HCT116 (cell line): Measurements from ENCODE around the gene LSAMP. TPM values are rescaled to one million over a fixed set of nuclear protein-coding genes. Genes with fewer than 3 reads are reported as not detected.

Experiments
- ATAC-seq: fragments of 200-7000 bp; cut with Tn5 transposase; 2 replicates; pipeline ENCODE4 v1.9.1; 2020; ENCODE audit warnings: mild to moderate bottlenecking, moderate library complexity
- BruUV-seq: library from RNA; stranded (reverse); fragments of 400-500 nt; replicated peaks from 2 replicates; lab custom pipeline; 2021; lab: Mats Ljungman, UMichigan
- CTCF ChIA-PET: fragments of 300-600 bp; sonication (Branson Sonifier 250); formaldehyde crosslinking; loops from one replicate; lab custom pipeline; 2021; ENCODE audit warnings: antibody characterized with exemption; lab: Charles Lee
- POLR2A ChIA-PET: fragments of 300-600, 350-600 bp; sonication (Branson Sonifier 250); formaldehyde crosslinking; loops from one replicate; lab custom pipeline; 2021; ENCODE audit warnings: antibody characterized with exemption; lab: Charles Lee
- RAD21 ChIA-PET, 2 experiments: fragments of 300-600 bp; sonication (Branson Sonifier 250); formaldehyde crosslinking; loops; one replicate each; lab custom pipeline; 2023; ENCODE audit warnings: low total read pairs in 2 of 2; ENCODE audit not compliant: uncharacterized antibody in 2 of 2, unreplicated experiment in 2 of 2, low non-redundant PET in 1 of 2; lab: Charles Lee
- DNase-seq: peaks from one replicate; pipeline ENCODE4 v3.0.0-alpha.2; 2010; ENCODE audit warnings: low read depth, low spot score
- H2AFZ ChIP-seq: fragments of 200-600 bp; shearing (Covaris generic), sonication (generic); 2 replicates; pipeline ENCODE4 v1.6.1; 2017; ENCODE audit warnings: low read depth, mixed run types, mixed read lengths, antibody characterized with exemption, low read length; ENCODE audit not compliant: poor library complexity, severe bottlenecking
- H3K27ac ChIP-seq: 2 replicates; pipeline ENCODE4 v1.5.1; 2012; ENCODE audit warnings: low read depth, low read length
- H3K27me3 ChIP-seq: fragments of 200-600 bp; sonication (generic); 2 replicates; pipeline ENCODE4 v1.6.1; 2016; ENCODE audit warnings: mixed run types, low read length, mixed read lengths; ENCODE audit not compliant: insufficient read depth
- H3K36me3 ChIP-seq, 2 experiments: fragments of 200-500 bp in 1 of 2; fragments of 200-600 bp in 1 of 2; sonication (Bioruptor generic) in 1 of 2; sonication (generic) in 1 of 2; 2 replicates each; pipeline versions ENCODE4 v1.5.1 to v1.6.1; 2014 to 2016; ENCODE audit warnings: low read length in 2 of 2, inconsistent platforms in 1 of 2, mixed read lengths in 1 of 2, mixed run types in 1 of 2; ENCODE audit not compliant: insufficient read depth in 2 of 2, control insufficient read depth in 1 of 2
- H3K4me1 ChIP-seq, 2 experiments: fragments of 200-600 bp in 1 of 2; sonication (generic) in 1 of 2; 2 replicates each; pipeline versions ENCODE4 v1.5.1 to v1.6.1; 2012 to 2017; ENCODE audit warnings: low read length in 2 of 2, inconsistent platforms in 1 of 2, mild to moderate bottlenecking in 1 of 2, mixed read lengths in 1 of 2, mixed run types in 1 of 2, moderate library complexity in 1 of 2; ENCODE audit not compliant: insufficient read depth in 2 of 2, control insufficient read depth in 1 of 2
- H3K4me2 ChIP-seq: fragments of 200-600 bp; sonication (generic); 2 replicates; pipeline ENCODE4 v1.6.1; 2017; ENCODE audit warnings: mixed run types, low read length, mixed read lengths
- H3K4me3 ChIP-seq, 2 experiments: fragments of 200-600 bp in 1 of 2; sonication (generic) in 1 of 2; replicated peaks in 1 of 2; 2 replicates each; pipeline ENCODE4 v1.5.1; 2011 to 2016; ENCODE audit warnings: low read length in 2 of 2, control low read depth in 1 of 2, low read depth in 1 of 2, mild to moderate bottlenecking in 1 of 2, mixed read lengths in 1 of 2, mixed run types in 1 of 2
- H3K79me2 ChIP-seq: fragments of 200-600 bp; sonication (generic); 2 replicates; pipeline ENCODE4 v1.6.1; 2017; ENCODE audit warnings: mild to moderate bottlenecking, mixed run types, low read length, moderate library complexity, mixed read lengths; ENCODE audit not compliant: insufficient read depth
- H3K9ac ChIP-seq: fragments of 200-600 bp; sonication (generic); 2 replicates; pipeline ENCODE4 v1.6.1; 2016; ENCODE audit warnings: low read length, mixed read lengths
- H3K9me2 ChIP-seq: fragments of 200-600 bp; sonication (generic), shearing (Covaris generic); 2 replicates; pipeline ENCODE4 v1.6.1; 2017; ENCODE audit warnings: mixed run types, mild to moderate bottlenecking, moderate library complexity; ENCODE audit not compliant: insufficient read depth
- H3K9me3 ChIP-seq, 2 experiments: fragments of 200-500 bp in 1 of 2; fragments of 200-600 bp in 1 of 2; sonication (Bioruptor generic) in 1 of 2; sonication (generic) in 1 of 2; 2 replicates each; pipeline ENCODE4 v1.6.1; 2014 to 2017; ENCODE audit warnings: low read length in 2 of 2, mixed read lengths in 2 of 2, inconsistent platforms in 1 of 2, low read depth in 1 of 2, mild to moderate bottlenecking in 1 of 2, mixed run types in 1 of 2, moderate library complexity in 1 of 2; ENCODE audit not compliant: control insufficient read depth in 1 of 2, insufficient read depth in 1 of 2
- H4K20me1 ChIP-seq: fragments of 200-600 bp; sonication (generic), shearing (Covaris generic); 2 replicates; pipeline ENCODE4 v1.6.1; 2017; ENCODE audit warnings: mixed run types, mild to moderate bottlenecking, moderate library complexity; ENCODE audit not compliant: insufficient read depth
- EGR1 ChIP-seq: IDR thresholded peaks from 2 replicates; pipeline ENCODE4 v1.6.1; 2012; ENCODE audit warnings: low read depth
- EZH2 ChIP-seq: fragments of 200-600 bp; sonication (generic); IDR thresholded peaks from 2 replicates; pipeline ENCODE4 v1.6.1; 2017; ENCODE audit warnings: antibody characterized with exemption, mixed run types
- FOSL1 ChIP-seq: IDR thresholded peaks from 2 replicates; pipeline ENCODE4 v1.6.1; 2012; ENCODE audit warnings: low read depth
- POLR2A ChIP-seq: IDR thresholded peaks from 2 replicates; pipeline ENCODE4 v1.7.0; 2011; ENCODE audit warnings: borderline replicate concordance; ENCODE audit not compliant: insufficient read depth, insufficient read length; ENCODE audit errors: extremely low read depth
- SRF ChIP-seq: IDR thresholded peaks from 2 replicates; pipeline ENCODE4 v1.6.1; 2012; ENCODE audit warnings: low read depth
- TCF7L2 ChIP-seq: IDR thresholded peaks from 2 replicates; pipeline ENCODE4 v1.7.0; 2011; ENCODE audit warnings: borderline replicate concordance, inconsistent platforms; ENCODE audit not compliant: insufficient read depth, insufficient read length; ENCODE audit errors: extremely low read depth
- YY1 ChIP-seq: IDR thresholded peaks from 2 replicates; pipeline ENCODE4 v1.6.1; 2011; ENCODE audit warnings: low read length, low read depth, moderate library complexity, mild to moderate bottlenecking; ENCODE audit not compliant: insufficient replicate concordance; ENCODE audit errors: extremely low read depth
- intact Hi-C: fragments of 100-400 bp; cut with micrococcal nuclease; formaldehyde crosslinking; loops from 2 replicates; pipeline ENCODE4 v1.10.0; 2022
- total RNA-seq: library from RNA; stranded (reverse); gene quantifications from one replicate; pipeline ENCODE4 v1.2.1, GENCODE V29; 2021; ENCODE audit not compliant: unreplicated experiment
- TF ChIP-seq, protein P1 (sequence below): IDR thresholded peaks from 2 replicates; pipeline ENCODE4 v1.6.1; 2012; ENCODE audit warnings: low read depth
- TF ChIP-seq, protein P2 (sequence below): IDR thresholded peaks from 2 replicates; pipeline ENCODE4 v1.6.1; 2012
- TF ChIP-seq, protein P3 (sequence below): IDR thresholded peaks from 2 replicates; pipeline ENCODE4 v1.6.1; 2012

LSAMP gene
- total RNA-seq, 1 experiment from 2014 or later: 0.25 TPM

DNA sequence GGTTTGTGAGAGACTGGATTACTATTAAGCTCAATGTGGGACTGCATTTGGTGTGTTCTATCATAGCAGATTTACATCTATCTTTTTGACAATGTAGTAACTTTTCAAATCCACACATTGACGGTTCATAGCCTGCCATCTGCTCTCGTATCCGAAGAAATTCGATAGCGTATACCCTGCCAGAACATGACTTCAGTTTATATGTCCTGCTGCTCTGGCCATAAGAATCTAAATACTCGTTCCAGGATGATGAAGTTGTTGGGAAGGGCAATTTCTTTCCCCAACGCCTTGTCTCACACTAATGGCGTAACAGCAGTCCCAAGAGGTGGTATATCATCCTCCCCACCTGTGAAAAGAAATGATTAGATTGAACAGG lies 180.0 kb downstream of the LSAMP start:
- no peaks in the 10 kb centered on the region for H3K4me1 ChIP-seq
- no peak overlapping the region for H3K9ac ChIP-seq
- H3K4me3 ChIP-seq: no peak overlapping the region
- BruUV-seq: no TSS peak
- H2AFZ ChIP-seq: no peak overlapping the region
- no peaks in the 10 kb centered on the region for H3K9me2 ChIP-seq
- H3K9me3 ChIP-seq: no peaks in the 10 kb centered on the region
- ChIA-PET CTCF (no interaction called here), POLR2A (no interaction called here), RAD21 (no interaction called here)
- H3K79me2 ChIP-seq: no peaks in the 10 kb centered on the region
- no peak overlapping the region for H3K4me2 ChIP-seq
- H3K27ac ChIP-seq: no peak overlapping the region
- no peak for ATAC-seq
- TF ChIP-seq TCF7L2: no peak
- no peak for TF ChIP-seq POLR2A
- TF ChIP-seq SRF: no peak
- no peak for TF ChIP-seq FOSL1
- peaks cover 27% of the 10 kb centered on the region; the same call in 1 of the 2 replicates for H3K27me3 ChIP-seq
- no peaks in the 10 kb centered on the region for H4K20me1 ChIP-seq
- DNase-seq: no peak
- H3K36me3 ChIP-seq: no peaks in the 10 kb centered on the region
- intact Hi-C loops: no loop called here

DNA sequence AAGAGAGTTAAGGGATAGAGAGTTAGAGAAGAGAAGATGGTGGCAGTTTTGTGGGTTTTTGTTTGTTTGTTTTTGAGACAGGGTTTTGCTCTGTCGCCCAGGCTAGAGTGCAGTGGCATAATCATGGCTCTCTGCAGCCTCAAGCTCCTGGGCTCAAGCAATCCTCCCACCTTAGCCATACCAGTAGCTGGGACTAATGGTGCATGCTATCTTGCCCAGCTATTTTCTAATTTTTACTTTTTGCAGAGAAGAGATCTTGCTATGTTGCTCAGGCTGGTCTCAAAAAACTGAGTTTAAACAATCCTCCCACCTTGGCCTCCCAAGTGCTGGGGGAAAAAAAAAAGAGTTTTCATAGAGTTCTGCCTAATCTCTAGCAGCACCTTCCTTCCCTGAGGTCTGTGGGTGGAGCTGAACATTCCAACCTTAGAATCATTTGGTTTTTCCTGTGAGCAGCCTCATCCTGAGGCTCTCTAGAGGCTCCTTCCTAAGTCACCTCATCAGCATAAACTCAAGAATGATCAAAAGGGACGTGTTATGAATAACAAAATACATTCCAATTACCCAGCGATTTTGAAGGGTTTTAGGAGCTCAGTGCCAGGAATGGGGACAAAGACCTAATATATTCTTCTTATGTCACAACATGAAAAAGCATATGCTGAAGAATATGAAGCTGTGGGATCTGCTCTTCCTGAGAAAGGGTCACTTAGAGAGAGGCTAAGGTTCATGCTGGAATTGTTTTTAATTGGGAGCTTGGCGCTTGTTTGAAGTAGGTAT lies 180.6 kb downstream of the LSAMP start:
- Histone ChIP-seq H2AFZ (no peak overlapping the region), H3K4me3 (no peak overlapping the region), H3K79me2 (no peaks in the 10 kb centered on the region), H3K9me2 (no peaks in the 10 kb centered on the region), H3K27me3 (peaks cover 30% of the 10 kb centered on the region; the same call in 1 of the 2 replicates), H3K4me1 (no peaks in the 10 kb centered on the region), H3K9ac (no peak overlapping the region), H4K20me1 (no peaks in the 10 kb centered on the region), H3K36me3 (no peaks in the 10 kb centered on the region), H3K9me3 (no peaks in the 10 kb centered on the region), H3K4me2 (no peak overlapping the region), H3K27ac (no peak overlapping the region)
- RAD21 ChIA-PET: no interaction called here
- POLR2A ChIA-PET: no interaction called here
- TF ChIP-seq, protein P1, sequence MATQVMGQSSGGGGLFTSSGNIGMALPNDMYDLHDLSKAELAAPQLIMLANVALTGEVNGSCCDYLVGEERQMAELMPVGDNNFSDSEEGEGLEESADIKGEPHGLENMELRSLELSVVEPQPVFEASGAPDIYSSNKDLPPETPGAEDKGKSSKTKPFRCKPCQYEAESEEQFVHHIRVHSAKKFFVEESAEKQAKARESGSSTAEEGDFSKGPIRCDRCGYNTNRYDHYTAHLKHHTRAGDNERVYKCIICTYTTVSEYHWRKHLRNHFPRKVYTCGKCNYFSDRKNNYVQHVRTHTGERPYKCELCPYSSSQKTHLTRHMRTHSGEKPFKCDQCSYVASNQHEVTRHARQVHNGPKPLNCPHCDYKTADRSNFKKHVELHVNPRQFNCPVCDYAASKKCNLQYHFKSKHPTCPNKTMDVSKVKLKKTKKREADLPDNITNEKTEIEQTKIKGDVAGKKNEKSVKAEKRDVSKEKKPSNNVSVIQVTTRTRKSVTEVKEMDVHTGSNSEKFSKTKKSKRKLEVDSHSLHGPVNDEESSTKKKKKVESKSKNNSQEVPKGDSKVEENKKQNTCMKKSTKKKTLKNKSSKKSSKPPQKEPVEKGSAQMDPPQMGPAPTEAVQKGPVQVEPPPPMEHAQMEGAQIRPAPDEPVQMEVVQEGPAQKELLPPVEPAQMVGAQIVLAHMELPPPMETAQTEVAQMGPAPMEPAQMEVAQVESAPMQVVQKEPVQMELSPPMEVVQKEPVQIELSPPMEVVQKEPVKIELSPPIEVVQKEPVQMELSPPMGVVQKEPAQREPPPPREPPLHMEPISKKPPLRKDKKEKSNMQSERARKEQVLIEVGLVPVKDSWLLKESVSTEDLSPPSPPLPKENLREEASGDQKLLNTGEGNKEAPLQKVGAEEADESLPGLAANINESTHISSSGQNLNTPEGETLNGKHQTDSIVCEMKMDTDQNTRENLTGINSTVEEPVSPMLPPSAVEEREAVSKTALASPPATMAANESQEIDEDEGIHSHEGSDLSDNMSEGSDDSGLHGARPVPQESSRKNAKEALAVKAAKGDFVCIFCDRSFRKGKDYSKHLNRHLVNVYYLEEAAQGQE: no peak
- no peak for TF ChIP-seq FOSL1
- TF ChIP-seq, protein P2, sequence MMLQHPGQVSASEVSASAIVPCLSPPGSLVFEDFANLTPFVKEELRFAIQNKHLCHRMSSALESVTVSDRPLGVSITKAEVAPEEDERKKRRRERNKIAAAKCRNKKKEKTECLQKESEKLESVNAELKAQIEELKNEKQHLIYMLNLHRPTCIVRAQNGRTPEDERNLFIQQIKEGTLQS: no peak
- TF ChIP-seq EZH2: no peak
- TF ChIP-seq, protein P3, sequence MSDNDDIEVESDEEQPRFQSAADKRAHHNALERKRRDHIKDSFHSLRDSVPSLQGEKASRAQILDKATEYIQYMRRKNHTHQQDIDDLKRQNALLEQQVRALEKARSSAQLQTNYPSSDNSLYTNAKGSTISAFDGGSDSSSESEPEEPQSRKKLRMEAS: no peak
- TF ChIP-seq EGR1: no peak
- TF ChIP-seq YY1: no peak
- no TSS peak for BruUV-seq
- DNase-seq (no peak), ATAC-seq (no peak)
- intact Hi-C loops: no loop called here
- CTCF ChIA-PET: no interaction called here
